GM23338 (cell line): ENCODE data around the gene HNRNPL.
"Not testable (repeated sequence)": the region's sequence is repeated elsewhere in the genome, so short reads cannot be mapped to it uniquely, and the experiment has no call there.

Source experiments
- CREB1 ChIP-seq: fragments of 250-450 bp; sonication (Bioruptor Pico); IDR thresholded peaks from 2 replicates; pipeline ENCODE4 v1.5.0; 2020; ENCODE audit warnings: low read depth, mild to moderate bottlenecking, moderate library complexity
- CTCF ChIP-seq, 2 experiments: fragments of 200-600 bp in 1 of 2; sonication (generic) in 1 of 2; conservative IDR thresholded peaks; 2 replicates each; pipeline versions ENCODE4 v1.5.1 to v1.6.1; 2016 to 2017; ENCODE audit warnings: antibody characterized with exemption in 2 of 2, low read depth in 2 of 2, mild to moderate bottlenecking in 2 of 2, moderate library complexity in 1 of 2
- ETS1 ChIP-seq: IDR thresholded peaks from 2 replicates; pipeline ENCODE4 v1.6.1; 2016; ENCODE audit warnings: antibody characterized with exemption
- EZH2 ChIP-seq: fragments of 200-600 bp; sonication (generic); IDR thresholded peaks from one replicate; pipeline ENCODE4 v1.8.0; 2017; ENCODE audit warnings: antibody characterized with exemption, mild to moderate bottlenecking, low read depth; ENCODE audit not compliant: unreplicated experiment
- EZH2phosphoT487 ChIP-seq: fragments of 200-600 bp; sonication (generic); IDR thresholded peaks from one replicate; pipeline ENCODE4 v1.8.1; 2018; ENCODE audit warnings: antibody characterized with exemption; ENCODE audit not compliant: unreplicated experiment
- JUNB ChIP-seq: IDR thresholded peaks from one replicate; pipeline ENCODE4 v1.6.1; 2016; ENCODE audit warnings: antibody characterized with exemption; ENCODE audit not compliant: unreplicated experiment
- POLR2AphosphoS5 ChIP-seq: IDR thresholded peaks from 2 replicates; pipeline ENCODE4 v1.6.1; 2016; ENCODE audit warnings: antibody characterized with exemption, low read depth
- STAT1 ChIP-seq: IDR thresholded peaks from one replicate; pipeline ENCODE4 v1.6.1; 2016; ENCODE audit warnings: antibody characterized with exemption; ENCODE audit not compliant: unreplicated experiment
- ZNF114 ChIP-seq: fragments of 250-450 bp; sonication (Bioruptor Pico); IDR thresholded peaks from 2 replicates; pipeline ENCODE4 v1.5.0; 2020; ENCODE audit warnings: mild to moderate bottlenecking, moderate library complexity
- ZNF331 ChIP-seq: fragments of 250-450 bp; sonication (Bioruptor Pico); IDR thresholded peaks from 2 replicates; pipeline ENCODE4 v1.5.0; 2020; ENCODE audit warnings: low read depth, mild to moderate bottlenecking, moderate library complexity
- TF ChIP-seq, protein P1 (sequence below): IDR thresholded peaks from one replicate; pipeline ENCODE4 v1.6.1; 2018; ENCODE audit warnings: antibody characterized with exemption; ENCODE audit not compliant: unreplicated experiment
- TF ChIP-seq, protein P2 (sequence below): fragments of 250-450 bp; sonication (Bioruptor Pico); IDR thresholded peaks from 2 replicates; pipeline ENCODE4 v1.5.0; 2020; ENCODE audit warnings: mild to moderate bottlenecking, moderate library complexity

GRCh38 chr19:38884691-38885090 lies 34.9 kb upstream of the HNRNPL start:
- TF ChIP-seq CTCF (conservative IDR thresholded peaks at IDR 0.05; ENCODE audit: low read depth in 2 of 2); POLR2AphosphoS5; EZH2phosphoT487; EZH2; CREB1 (CRISPR knock-in tag); ZNF331 (CRISPR knock-in tag); JUNB; ETS1; ZNF114 (CRISPR knock-in tag); STAT1: not testable (repeated sequence)
- TF ChIP-seq, protein P1, sequence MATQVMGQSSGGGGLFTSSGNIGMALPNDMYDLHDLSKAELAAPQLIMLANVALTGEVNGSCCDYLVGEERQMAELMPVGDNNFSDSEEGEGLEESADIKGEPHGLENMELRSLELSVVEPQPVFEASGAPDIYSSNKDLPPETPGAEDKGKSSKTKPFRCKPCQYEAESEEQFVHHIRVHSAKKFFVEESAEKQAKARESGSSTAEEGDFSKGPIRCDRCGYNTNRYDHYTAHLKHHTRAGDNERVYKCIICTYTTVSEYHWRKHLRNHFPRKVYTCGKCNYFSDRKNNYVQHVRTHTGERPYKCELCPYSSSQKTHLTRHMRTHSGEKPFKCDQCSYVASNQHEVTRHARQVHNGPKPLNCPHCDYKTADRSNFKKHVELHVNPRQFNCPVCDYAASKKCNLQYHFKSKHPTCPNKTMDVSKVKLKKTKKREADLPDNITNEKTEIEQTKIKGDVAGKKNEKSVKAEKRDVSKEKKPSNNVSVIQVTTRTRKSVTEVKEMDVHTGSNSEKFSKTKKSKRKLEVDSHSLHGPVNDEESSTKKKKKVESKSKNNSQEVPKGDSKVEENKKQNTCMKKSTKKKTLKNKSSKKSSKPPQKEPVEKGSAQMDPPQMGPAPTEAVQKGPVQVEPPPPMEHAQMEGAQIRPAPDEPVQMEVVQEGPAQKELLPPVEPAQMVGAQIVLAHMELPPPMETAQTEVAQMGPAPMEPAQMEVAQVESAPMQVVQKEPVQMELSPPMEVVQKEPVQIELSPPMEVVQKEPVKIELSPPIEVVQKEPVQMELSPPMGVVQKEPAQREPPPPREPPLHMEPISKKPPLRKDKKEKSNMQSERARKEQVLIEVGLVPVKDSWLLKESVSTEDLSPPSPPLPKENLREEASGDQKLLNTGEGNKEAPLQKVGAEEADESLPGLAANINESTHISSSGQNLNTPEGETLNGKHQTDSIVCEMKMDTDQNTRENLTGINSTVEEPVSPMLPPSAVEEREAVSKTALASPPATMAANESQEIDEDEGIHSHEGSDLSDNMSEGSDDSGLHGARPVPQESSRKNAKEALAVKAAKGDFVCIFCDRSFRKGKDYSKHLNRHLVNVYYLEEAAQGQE, result not testable (repeated sequence)
- TF ChIP-seq, protein P2, sequence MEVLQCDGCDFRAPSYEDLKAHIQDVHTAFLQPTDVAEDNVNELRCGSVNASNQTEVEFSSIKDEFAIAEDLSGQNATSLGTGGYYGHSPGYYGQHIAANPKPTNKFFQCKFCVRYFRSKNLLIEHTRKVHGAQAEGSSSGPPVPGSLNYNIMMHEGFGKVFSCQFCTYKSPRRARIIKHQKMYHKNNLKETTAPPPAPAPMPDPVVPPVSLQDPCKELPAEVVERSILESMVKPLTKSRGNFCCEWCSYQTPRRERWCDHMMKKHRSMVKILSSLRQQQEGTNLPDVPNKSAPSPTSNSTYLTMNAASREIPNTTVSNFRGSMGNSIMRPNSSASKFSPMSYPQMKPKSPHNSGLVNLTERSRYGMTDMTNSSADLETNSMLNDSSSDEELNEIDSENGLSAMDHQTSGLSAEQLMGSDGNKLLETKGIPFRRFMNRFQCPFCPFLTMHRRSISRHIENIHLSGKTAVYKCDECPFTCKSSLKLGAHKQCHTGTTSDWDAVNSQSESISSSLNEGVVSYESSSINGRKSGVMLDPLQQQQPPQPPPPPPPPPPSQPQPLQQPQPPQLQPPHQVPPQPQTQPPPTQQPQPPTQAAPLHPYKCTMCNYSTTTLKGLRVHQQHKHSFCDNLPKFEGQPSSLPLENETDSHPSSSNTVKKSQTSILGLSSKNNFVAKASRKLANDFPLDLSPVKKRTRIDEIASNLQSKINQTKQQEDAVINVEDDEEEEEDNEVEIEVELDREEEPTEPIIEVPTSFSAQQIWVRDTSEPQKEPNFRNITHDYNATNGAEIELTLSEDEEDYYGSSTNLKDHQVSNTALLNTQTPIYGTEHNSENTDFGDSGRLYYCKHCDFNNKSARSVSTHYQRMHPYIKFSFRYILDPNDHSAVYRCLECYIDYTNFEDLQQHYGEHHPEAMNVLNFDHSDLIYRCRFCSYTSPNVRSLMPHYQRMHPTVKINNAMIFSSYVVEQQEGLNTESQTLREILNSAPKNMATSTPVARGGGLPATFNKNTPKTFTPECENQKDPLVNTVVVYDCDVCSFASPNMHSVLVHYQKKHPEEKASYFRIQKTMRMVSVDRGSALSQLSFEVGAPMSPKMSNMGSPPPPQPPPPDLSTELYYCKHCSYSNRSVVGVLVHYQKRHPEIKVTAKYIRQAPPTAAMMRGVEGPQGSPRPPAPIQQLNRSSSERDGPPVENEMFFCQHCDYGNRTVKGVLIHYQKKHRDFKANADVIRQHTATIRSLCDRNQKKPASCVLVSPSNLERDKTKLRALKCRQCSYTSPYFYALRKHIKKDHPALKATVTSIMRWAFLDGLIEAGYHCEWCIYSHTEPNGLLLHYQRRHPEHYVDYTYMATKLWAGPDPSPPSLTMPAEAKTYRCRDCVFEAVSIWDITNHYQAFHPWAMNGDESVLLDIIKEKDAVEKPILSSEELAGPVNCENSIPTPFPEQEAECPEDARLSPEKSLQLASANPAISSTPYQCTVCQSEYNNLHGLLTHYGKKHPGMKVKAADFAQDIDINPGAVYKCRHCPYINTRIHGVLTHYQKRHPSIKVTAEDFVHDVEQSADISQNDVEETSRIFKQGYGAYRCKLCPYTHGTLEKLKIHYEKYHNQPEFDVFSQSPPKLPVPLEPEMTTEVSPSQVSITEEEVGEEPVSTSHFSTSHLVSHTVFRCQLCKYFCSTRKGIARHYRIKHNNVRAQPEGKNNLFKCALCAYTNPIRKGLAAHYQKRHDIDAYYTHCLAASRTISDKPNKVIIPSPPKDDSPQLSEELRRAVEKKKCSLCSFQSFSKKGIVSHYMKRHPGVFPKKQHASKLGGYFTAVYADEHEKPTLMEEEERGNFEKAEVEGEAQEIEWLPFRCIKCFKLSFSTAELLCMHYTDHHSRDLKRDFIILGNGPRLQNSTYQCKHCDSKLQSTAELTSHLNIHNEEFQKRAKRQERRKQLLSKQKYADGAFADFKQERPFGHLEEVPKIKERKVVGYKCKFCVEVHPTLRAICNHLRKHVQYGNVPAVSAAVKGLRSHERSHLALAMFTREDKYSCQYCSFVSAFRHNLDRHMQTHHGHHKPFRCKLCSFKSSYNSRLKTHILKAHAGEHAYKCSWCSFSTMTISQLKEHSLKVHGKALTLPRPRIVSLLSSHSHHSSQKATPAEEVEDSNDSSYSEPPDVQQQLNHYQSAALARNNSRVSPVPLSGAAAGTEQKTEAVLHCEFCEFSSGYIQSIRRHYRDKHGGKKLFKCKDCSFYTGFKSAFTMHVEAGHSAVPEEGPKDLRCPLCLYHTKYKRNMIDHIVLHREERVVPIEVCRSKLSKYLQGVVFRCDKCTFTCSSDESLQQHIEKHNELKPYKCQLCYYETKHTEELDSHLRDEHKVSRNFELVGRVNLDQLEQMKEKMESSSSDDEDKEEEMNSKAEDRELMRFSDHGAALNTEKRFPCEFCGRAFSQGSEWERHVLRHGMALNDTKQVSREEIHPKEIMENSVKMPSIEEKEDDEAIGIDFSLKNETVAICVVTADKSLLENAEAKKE (CRISPR knock-in tag), result not testable (repeated sequence)
